Epidermal melanocyte (primary cell): ENCODE measurements around the gene PAXX.

ENCODE experiments used
- DNase-seq: peaks from one replicate; pipeline ENCODE4 v3.0.0; 2011; ENCODE audit warnings: low spot score; ENCODE audit not compliant: insufficient read length

Gene PAXX

GRCh38 chr9:136991993-136992818, at the start of gene PAXX:
PAXX (plus strand) TSS chr9:136992422; CDS start chr9:136992444, 22 bp downstream.
- peak; percentile 99 for DNase-seq

GRCh38 chr9:136942881-136943230, 49.4 kb upstream of the PAXX start:
- DNase-seq = no peak

DNA sequence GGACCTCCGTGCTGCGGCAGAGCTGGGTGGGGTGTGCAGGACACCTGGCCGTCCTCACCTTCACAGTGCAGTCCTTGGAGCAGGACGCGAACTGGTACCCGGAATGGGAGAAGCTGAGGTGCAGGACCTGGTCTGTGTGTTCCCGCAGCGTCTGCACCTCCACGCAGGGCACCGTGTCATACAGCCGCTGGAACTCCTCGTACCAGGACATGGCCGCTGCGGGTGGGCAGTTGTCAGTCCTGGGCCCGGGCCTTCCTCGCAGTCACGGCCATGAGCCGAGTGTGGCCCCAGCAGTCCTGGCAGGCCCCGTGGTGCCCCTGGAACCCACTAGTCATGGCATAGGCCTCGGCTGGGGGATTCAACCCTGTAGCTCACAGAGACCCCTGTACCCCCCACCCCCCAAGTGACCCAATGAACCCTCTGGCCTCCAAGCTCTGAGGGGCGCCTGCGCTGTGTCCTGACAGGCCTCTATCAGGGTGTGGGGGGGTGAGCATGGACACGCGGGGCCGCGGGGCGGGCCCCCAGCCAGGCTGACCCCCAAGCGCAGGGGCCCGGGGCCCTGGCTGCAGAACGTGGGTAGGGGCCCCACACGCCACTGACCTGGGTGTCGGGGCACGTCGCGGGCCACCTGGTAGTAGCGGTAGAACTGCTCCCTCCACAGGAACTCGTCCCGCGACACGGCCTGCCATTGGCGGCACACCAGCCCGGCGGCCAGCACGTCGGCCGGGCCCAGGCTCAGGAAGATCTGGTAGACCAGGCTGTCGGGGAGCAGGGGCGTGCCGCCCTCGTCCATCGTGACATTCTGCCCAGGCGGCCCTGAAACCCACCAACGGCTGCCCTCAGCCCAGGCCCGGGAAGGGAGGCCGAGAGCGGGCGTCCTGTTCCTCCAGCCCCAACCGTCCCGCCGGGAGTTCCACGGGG, 48.7 kb upstream of the PAXX start:
- peak; percentile 68 for DNase-seq

- peak; percentile 78 for DNase-seq
These were observed 48.1 kb upstream of the PAXX start for GRCh38 chr9:136944212-136944518.

DNA sequence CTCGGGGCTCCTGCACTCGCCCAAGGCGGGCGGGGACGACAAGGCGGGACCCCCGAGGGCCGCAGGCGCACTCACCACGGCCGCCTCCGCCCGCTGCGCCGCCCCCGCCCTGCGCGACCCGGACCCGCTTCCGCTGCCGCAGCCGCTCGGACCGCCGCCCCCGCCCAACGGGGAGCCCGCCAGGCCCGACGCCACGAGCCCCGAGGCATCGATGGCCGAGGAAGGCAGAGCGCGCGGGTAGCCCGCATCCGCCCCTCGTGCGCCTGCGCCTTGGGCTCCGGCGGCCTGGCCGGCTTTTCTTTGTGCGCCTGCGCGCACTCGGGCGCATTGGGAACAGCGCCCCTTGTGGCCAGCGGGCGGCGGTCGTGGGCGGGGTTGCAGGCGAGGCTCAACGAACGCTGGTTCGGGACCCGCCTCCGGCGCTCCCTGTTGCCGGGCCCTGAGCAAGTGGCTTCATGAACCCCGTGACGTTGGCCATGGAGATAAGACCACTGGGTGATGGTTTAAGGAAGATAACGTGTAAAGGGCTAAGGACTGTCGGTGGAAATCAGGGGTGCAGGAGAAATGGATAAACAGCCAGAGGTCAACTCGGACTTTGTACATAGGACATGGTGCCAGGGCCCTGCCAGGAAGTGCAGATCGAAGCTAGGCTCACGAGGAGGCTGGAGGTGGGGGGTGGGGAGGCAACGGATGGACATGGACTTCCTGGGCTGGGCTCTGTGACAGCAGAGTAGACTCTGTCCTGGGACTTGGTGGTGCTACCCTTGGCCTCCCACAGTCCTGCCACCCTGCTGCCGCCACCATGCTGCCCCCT, 47.5 kb upstream of the PAXX start, which contains the start of the genes C8G and FBXW5:
Gene C8G, plus strand, starts transcription at position 725 of the 814 bp plus-strand sequence. Its CDS starts 78 bp downstream, at position 803.
Gene FBXW5, minus strand, starts transcription at position 220 of the 814 bp plus-strand sequence. CDS start 655 bp downstream, outside the sequence.
- peak; percentile 99 for DNase-seq

- DNase-seq = no peak
These were observed 46.6 kb upstream of the PAXX start for GRCh38 chr9:136945333-136946227.

- no peak for DNase-seq
These were observed 45.8 kb upstream of the PAXX start for GRCh38 chr9:136946228-136947027.

GRCh38 chr9:136947028-136947891, 45.0 kb upstream of the PAXX start:
- no peak for DNase-seq

- no peak for DNase-seq
These were observed 44.2 kb upstream of the PAXX start for GRCh38 chr9:136947955-136948510.

DNA sequence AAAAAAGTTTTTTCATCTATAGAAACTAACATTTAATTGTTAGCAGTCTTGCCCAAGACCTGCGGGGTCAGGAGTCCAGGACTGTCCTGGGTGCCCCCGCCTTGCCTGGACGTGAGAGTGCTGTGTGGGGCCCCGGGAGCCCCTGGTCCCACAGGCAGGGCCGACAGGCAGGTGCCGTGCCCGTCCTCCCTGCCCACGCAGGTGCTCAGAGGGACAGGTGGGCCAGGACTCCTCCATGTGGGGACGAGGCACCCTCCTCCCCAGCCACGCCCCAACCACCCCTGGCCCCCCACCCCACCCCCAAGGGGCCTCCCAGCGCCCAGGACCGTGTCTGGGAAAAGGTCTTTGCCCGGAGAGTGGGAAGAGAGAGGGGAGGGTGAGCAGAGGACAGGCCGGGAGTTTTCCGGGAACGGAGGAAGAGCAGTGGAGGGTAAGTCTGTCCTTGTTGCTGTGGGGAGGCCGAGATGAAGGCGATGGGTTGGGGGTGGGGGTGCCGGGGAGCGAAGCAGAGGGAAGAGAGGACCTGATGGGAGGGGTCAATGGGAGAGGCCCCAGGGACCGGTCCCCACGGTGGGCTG, 42.9 kb upstream of the PAXX start:
- DNase-seq = no peak

DNA sequence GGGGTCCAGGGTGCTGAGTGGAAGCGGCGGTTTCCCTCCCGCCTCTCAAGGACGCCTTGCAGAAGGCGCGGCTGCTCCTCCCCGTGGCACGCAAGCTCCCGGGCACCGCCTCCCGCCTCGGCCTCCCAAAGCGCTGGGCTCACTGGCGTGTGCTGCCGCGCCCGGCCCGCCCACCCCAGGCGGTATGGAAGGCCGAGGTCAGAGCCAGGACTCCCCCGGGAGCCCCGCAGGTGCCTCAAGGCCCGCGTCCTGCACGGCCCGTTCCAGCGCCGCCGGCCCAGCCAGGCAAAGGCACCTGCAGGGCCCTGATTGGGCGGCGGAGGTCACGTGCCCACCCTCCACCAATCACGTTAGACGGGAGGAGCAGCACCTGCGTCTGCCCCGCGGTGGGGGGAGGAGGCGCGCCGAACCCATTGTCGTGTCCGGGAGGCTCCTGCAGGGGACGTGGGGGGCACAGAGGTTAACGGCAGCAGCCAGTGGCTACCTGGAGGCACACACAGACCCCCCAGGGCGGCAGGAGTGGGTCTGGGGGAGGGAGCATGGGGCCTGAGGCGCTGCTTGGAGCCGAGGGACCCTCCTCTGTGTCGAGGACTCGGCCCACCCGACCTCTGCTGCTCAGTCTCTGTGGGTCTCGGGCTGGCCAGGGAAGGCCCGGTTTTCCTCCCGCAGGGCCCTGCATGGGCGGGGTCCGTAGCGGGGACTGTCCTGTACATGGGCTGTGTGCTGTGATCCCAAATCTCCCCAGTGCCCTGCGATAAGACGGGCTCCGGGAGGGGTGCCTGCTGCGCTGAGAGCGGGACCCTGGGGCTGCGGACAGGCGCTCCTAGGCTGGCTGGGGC, 42.2 kb upstream of the PAXX start:
- DNase-seq = peak; percentile 99

DNA sequence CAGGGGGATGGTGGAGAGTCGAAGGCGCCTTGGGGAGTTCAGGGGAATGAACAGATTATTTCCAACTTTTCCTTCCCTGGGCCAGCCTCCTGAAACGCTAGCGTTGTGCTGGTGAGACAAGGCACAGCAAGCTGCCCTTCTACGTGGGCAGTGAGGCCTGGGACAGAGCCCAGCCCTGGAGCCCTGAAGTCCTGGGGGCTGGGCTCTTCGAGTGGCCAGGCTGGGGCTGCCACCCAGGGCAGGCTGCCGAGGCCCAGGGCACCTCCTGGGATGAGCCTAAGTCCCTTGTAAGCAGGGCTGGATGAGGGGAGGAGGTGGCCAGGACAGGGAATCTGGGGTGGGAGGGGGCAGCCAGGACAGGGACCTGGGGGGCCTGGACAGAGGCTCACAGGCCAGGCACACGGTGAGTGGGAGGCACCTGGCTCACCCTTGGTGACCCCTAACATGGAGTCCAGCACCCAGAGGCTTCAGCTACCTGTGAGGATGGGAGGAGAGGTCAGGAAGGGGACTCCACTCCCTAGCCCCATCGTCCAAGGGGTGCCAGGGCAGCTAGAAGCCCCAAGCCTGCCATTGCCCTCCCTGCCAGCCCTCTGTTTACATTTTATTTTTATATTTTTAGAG, 41.5 kb upstream of the PAXX start:
- DNase-seq = no peak

- DNase-seq = no peak
These were observed 40.5 kb upstream of the PAXX start, which contains the start of gene LCN12 for GRCh38 chr9:136951541-136952320. LCN12 (plus strand) TSS chr9:136952273; CDS start chr9:136952328, 55 bp downstream.

DNA sequence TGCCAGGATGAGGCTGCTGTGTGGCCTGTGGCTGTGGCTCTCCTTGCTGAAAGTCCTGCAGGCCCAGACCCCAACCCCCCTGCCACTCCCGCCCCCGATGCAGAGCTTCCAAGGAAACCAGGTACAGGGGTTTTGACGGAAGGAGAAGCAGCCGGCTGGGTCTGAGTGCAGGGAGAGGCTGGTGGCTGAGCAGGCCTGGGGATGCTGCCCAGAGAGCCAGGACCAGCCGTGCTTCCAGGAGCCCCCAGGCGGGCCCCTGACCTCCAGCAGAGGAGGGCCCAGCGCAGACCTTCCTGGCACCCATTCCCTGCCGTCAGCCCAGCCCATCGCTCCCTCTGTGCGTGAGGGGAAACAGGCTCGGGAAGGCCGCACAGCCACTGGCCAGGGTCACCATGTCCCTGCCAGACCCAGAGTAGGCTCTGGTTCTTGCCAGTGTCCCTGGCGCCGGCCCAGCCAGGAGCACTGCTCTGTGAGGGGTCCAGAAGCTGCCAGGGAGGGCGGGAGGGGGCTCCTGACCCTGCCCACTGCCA, 39.8 kb upstream of the PAXX start:
- no peak for DNase-seq
